Globus pallidus (tissue), 1 donor: ENCODE measurements around the gene FOXO4.

Experiments
- DNase-seq: peaks from one replicate; pipeline ENCODE4 v3.0.0-alpha.2; 2015; ENCODE audit warnings: low spot score

Gene FOXO4

GRCh38 chrX:71140440-71140839 is 44.8 kb downstream of the FOXO4 start:
- no peak for DNase-seq

- DNase-seq = peak; percentile 60
Measured at GRCh38 chrX:71143508-71143907, 47.9 kb downstream of the FOXO4 start.

GRCh38 chrX:71144651-71145050 is 49.0 kb downstream of the FOXO4 start, which contains the start of gene NLGN3:
TSS of gene NLGN3 (plus strand) at chrX:71144841. CDS start at chrX:71147750, 2,909 bp downstream.
- DNase-seq = peak; percentile 44

GRCh38 chrX:71147496-71148277 is 52.0 kb downstream of the FOXO4 start:
- peak; percentile 41 for DNase-seq

GRCh38 chrX:71148278-71148663 is 52.6 kb downstream of the FOXO4 start:
- no peak for DNase-seq

GRCh38 chrX:71151366-71151765 is 55.7 kb downstream of the FOXO4 start:
- no peak for DNase-seq
